ENCODE data around the gene SCO2. TPM values are rescaled to one million over a fixed set of nuclear protein-coding genes. Genes with fewer than 3 reads are reported as not detected.
"Not testable (repeated sequence)": the region's sequence is repeated elsewhere in the genome, so short reads cannot be mapped to it uniquely, and the experiment has no call there.

SCO2 gene
- total RNA-seq, 1 donor from 2014 or later, result 1.8 TPM

DNA sequence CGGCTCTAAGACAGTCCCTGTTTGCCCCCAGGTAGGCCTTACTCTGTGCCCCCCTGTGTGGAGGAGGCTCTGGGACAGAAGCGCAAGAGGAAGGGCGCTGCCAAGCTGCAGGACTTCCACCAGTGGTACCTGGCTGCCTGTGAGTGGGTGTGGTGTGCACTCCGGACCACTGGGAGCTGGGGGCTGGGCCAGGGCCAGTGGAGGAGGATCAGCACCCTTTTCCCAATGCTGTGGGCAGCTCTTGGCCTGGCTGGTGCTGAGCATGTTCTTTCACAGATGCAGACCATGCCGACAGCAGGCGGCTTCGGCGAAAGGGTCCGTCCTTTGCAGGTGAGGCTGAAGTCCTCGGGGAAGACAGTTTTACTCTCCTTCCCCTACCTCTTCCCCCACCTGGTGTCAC, 3.7 kb downstream of the SCO2 start:
- DNase-seq (ENCODE audit: low read depth, low spot score), result no peak

DNA sequence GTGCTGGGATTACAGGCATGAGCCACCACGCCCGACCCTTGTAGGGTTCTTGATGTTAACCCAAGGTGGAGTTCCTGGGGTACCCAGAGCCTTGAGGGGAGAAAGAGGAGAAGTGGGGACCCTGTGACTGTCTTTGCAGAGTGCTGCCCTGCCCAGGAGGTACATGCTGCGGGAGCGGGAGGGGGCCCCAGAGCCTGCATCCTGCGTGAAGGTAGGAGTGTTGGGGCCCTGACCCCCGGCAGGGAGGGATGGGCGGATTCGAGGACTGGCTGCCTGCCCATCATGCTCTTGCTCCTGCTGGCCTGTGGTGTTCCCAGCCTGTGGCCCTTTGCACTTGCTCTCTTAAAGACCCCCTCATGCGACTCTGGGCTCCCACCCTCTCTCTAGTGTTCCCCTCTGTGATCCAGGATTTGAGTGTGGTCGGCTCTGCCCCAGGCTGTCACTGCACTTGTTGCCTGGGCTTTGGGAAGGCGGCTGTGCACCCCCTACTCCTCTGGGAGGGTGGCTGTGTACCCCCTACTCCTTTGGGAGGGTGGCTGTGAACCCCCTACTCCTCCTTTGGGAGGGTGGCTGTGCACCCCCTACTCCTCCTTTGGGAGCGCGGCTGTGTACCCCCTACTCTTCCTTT, 4.5 kb downstream of the SCO2 start:
- DNase-seq (ENCODE audit: low read depth, low spot score), result no peak

DNA sequence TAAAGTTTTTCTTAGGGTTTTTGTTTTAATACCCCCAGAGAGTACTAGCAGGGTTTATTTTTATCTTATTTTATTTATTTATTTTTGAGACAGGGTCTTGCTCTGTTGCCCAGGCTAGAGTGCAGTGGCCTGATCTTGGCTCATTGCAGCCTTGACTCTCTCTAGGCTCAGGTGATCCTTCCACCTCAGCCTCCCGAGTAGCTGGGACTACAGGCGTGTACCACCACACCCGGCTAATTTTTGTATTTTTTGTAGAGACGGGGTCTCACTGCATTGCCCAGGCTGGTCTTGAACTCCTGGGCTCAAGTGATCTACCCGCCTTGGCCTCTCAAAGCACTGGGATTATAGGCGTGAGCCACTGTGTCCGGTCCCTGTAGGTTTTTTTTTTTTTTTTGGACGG, 5.2 kb downstream of the SCO2 start:
- not testable (repeated sequence) for DNase-seq (ENCODE audit: low read depth, low spot score)

DNA sequence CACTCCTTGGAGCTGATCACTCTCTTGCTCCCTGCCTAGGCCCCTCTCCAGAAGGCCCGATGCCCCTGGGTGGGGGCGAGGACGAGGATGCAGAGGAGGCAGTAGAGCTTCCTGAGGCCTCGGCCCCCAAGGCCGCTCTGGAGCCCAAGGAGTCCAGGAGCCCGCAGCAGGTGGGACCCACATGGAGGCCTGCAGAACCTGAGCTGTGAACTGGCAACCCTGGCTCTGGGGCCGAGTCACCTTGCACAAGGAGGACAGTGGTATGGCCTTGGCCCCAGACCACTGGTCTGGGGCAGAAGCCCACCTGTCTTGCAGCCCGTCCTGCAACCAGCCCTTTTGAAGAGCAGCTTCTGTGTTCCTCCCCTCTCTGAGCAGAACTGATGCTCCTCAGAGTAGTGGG, 6.2 kb downstream of the SCO2 start:
- DNase-seq (ENCODE audit: low read depth, low spot score), result no peak

GRCh38 chr22:50518606-50519005, 6.8 kb downstream of the SCO2 start:
- no peak for DNase-seq (ENCODE audit: low read depth, low spot score)

DNA sequence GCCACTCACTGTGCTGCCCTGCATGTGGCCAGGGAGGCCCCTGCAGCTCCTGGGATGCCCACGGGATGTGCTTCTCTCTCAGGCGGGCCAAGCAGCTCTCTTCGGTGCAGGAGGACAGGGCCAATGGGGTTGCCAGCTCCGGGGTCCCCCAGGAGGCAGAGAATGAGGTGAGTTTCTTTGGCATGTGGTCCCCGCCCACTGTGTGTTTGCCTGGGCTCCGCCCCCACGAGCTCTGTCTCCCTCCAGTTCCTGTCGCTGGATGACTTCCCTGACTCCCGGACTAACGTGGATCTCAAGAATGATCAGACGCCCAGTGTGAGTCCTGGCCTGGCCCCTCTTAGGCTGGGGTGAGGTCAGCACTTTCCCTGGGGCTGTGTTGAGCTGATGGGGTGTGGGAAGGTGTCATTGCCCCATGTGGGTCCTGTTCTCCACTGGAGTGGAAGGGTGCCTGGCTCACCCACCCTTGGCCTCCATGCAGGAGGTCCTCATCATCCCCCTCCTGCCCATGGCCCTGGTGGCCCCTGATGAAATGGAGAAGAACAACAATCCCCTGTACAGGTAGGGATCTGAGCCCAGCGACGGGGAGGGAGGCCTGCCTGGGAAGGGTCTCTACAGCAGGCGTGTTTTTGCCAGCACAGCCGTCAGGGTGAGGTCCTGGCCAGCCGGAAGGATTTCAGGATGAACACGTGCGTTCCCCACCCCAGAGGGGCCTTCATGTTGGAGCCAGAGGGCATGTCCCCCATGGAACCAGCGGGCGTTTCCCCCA, 7.7 kb downstream of the SCO2 start:
- no peak for DNase-seq (ENCODE audit: low read depth, low spot score)

DNA sequence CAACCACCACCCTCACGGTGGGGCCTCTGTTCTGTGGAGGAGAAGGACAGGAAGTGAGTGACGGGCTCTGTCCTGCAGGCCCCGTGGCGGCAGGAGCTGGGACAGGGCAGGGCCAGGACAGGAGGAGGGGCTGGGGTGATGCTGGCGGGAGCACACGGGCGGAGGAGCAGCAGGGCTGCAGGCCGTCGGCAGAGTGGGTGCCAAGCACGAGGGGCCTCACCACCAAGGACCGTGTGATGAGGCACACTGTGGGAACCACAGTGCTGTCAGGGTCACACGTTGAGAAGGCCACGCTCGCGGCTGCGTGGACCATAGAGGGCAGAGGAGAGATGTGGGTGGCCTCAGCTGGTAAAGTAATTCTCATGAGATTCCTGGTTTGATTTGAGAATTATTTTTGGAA, 8.5 kb downstream of the SCO2 start:
- DNase-seq (ENCODE audit: low read depth, low spot score), result no peak

- no peak for DNase-seq (ENCODE audit: low read depth, low spot score)
These were observed 9.3 kb downstream of the SCO2 start for GRCh38 chr22:50516068-50516467.

DNA sequence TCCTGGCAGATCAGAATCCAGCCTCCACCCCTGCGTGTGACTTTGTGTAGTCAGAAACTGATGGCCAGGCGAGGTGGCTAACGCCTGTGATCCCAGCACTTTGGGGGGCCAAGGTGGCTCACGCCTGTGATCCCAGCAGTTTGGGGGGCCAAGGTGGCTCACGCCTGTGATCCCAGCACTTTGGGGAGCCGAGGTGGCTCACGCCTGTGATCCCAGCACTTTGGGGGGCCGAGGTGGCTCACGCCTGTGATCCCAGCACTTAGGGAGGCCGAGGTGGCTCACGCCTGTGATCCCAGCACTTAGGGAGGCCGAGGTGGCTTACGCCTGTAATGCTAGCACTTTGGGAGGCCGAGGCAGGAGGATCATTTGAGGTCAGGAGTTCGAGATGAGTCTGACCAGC, 12.2 kb downstream of the SCO2 start:
- DNase-seq (ENCODE audit: low read depth, low spot score), result no peak

- no peak for DNase-seq (ENCODE audit: low read depth, low spot score)
These were observed 16.5 kb downstream of the SCO2 start for GRCh38 chr22:50508897-50509296.

- DNase-seq (ENCODE audit: low read depth, low spot score), result peak; percentile 83
These were observed 17.2 kb downstream of the SCO2 start, which contains the start of gene NCAPH2 for GRCh38 chr22:50507991-50508884. TSS of gene NCAPH2 (plus strand) at chr22:50508224. CDS start at chr22:50508338, 114 bp downstream.

DNA sequence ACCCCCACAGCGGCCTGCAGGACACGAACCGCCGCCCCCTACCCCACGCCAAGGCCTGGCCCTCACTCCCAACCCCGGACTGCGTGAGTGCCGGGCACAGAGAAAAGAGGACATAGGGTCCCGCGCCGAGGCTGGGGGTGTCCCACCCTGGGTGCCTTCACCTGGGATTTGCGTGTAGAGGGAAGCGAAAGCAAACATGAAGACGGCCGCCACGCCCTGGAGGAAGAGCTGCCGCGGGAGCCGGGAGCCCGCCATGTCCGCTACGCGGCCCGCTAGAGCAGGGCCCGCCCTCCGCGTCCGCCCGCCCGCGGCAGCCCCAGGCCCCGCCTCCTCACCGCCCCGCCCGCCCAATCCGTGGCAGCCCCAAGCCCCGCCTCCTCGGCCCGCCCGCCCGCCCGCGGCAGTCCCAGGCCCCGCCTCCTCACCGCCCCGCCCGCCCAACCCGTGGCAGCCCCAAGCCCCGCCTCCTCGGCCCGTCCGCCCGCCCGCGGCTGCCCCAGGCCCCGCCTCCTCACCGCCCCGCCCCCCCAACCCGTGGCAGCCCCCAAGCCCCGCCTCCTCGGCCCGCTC, 17.9 kb downstream of the SCO2 start, which contains the start of gene LMF2:
Gene LMF2, minus strand, starts transcription at position 282 of the 570 bp plus-strand sequence. Its CDS starts 27 bp downstream, at position 255.
- no peak for DNase-seq (ENCODE audit: low read depth, low spot score)

DNA sequence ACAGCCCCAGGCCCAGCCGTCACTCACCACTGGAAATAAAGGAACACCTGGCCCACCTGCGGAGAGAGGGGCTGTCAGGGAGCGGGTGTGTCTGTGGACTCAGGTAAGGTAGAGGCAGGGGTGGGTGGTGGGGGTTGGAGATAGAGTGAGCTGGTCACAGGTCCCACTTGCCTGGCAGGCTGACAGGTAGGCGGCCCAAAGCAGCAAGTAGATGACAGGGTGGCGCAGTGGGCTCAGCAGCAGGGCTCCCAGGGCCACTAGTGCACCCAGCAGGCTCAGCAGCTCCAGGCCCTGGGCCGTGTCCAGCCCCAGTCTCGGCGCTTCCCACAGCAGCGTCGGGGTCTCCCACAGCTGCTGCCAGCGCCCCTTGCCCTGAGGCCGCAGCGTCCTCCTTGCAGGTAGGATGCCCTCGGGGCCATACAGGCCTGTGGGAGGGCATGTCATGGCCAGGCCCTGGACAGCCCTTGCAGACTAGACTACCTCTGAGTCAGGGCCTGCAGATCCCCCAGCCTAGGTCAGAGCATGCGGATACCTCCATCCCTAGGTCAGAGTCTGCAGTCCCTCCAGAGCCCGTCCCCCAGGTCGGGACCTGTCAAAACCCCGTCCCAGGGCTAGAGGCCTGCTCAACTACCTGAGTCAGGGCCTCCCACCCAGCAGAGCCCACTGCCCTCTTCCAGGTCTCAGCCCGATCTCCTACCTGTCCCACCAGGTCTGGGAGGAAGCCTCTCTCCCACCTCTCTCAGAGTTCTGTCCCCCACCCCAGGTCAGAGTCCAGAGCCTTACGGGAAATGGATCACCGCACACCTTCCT, 18.6 kb downstream of the SCO2 start:
- no peak for DNase-seq (ENCODE audit: low read depth, low spot score)

- DNase-seq (ENCODE audit: low read depth, low spot score), result no peak
These were observed 19.4 kb downstream of the SCO2 start for GRCh38 chr22:50505776-50506610.

DNA sequence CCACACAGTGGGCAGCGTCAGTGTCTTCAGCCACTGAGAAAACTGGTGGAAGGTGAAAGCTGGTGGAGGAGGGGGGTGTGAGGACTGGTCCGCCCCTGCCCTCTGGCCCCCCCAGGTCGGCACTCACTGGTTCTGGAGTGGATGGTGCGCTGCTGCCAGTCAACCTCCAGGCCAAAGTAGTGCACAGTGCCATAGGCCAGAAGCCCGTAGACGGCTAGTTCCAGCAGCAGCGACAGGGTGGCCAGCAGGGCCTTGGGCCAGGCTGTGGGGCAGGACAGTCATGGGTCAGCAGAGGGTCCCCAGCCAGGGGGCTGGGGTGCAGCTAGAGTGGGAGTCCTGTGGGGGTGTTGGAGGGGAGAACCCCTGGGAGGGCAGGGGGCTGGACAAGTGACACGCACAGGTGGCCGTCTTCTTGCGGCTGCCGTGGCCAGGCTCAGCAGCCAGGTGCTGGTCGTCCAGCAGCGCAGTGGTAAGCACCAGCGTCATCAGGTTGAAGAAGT, 20.1 kb downstream of the SCO2 start:
- no peak for DNase-seq (ENCODE audit: low read depth, low spot score)

GRCh38 chr22:50504369-50505211, 20.8 kb downstream of the SCO2 start:
- no peak for DNase-seq (ENCODE audit: low read depth, low spot score)

DNA sequence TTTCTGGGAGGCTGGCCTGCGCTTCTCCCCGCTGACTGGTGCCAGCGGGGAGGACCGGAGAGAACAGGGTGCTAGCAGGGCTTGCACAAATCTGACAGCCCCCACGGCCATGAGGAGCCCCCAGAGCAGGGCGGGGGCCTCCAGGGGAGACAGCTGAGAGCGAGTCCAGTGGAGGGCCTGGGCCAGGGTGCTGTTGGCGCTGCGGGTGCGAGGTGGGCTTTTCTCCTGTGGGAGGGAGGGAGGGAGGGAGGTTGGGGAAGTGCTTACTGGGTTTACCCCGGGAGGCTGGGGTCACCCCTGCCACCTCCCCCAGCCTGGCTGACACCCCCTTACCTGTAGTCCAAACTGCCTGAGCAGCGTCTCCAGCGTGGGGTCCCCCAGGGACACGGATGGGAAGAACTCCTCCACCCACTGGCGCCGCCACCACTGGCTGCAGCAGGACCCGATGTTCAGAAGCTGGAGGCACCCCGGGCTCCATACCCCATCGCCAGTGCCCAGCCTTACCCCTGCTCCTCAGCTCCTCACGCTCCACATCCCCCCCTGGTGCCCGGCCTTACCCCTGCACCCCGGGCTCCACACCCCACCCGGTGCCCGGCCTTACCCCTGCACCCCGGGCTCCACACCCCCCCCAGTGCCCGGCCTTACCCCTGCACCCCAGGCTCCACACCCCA, 21.8 kb downstream of the SCO2 start:
- no peak for DNase-seq (ENCODE audit: low read depth, low spot score)
